Lower leg skin (tissue), 4 donors: Measurements from ENCODE around the gene SYT6. TPM values are rescaled to one million over a fixed set of nuclear protein-coding genes. Genes with fewer than 3 reads are reported as not detected.

Experiments used
- DNase-seq, 2 donors: peaks; one replicate each; pipeline ENCODE4 v3.0.0-alpha.2; 2019; ENCODE audit warnings: low spot score in 2 of 2
- H3K4me3 ChIP-seq: fragments of 200-600 bp; sonication (generic); 2 replicates; pipeline ENCODE4 v1.5.1; 2017; ENCODE audit warnings: mild to moderate bottlenecking, low read depth; ENCODE audit not compliant: poor library complexity, severe bottlenecking
- CTCF ChIP-seq, 3 donors: fragments of 450-650 bp; IDR thresholded peaks; one replicate each; pipeline ENCODE4 v1.5.1; 2016; ENCODE audit warnings: antibody characterized with exemption in 3 of 3, mild to moderate bottlenecking in 3 of 3, moderate library complexity in 2 of 3
- POLR2A ChIP-seq, 2 donors: fragments of 450-650 bp; IDR thresholded peaks; one replicate each; pipeline ENCODE4 v1.6.1; 2016 to 2017; ENCODE audit warnings: antibody characterized with exemption in 2 of 2, mild to moderate bottlenecking in 1 of 2, moderate library complexity in 1 of 2
- WGBS, 2 donors: methylation state at CpG; one replicate each; pipeline ENCODE4 v1.1.5; 2018; 5-methylcytosine and 5-hydroxymethylcytosine counted together
- intact Hi-C: fragments of 100-400 bp; cut with DNase I; formaldehyde crosslinking; loops from one replicate; pipeline ENCODE4 v1.15.0; 2023; ENCODE audit warnings: low total_unique reads
- total RNA-seq, 4 donors: library from RNA; depleted of rRNA; stranded (reverse); fragments of >200 nt; gene quantifications; one replicate each; pipeline ENCODE4 v1.1.0, GENCODE V29; 2016

SYT6 gene
- total RNA-seq, 4 donors from 2014 or later, result 0.10 to 4.5 TPM; not detected in 2

GRCh38 chr1:114152508-114153260, 985 bp downstream of the SYT6 start:
- intact Hi-C loops, result no loop called here
- DNase-seq, result peak in 1 of 2 donors; percentile 86
- H3K4me3 ChIP-seq, result no peak overlapping the region
- WGBS, 2 donors, result 0% methylated on average over 7 to 52 of the region's 89 CpGs
- TF ChIP-seq CTCF (IDR thresholded peaks at IDR 0.05), result no peak
- TF ChIP-seq POLR2A (IDR thresholded peaks at IDR 0.05), result no peak

GRCh38 chr1:114152089-114152507, 1.6 kb downstream of the SYT6 start:
- intact Hi-C loops, result no loop called here
- WGBS, 2 donors, result 18 to 23% methylated on average over 12 to 17 of the region's 20 CpGs
- H3K4me3 ChIP-seq, result no peak overlapping the region
- DNase-seq, result peak in 1 of 2 donors; percentile 63
- TF ChIP-seq CTCF (IDR thresholded peaks at IDR 0.05) (no peak), POLR2A (IDR thresholded peaks at IDR 0.05) (no peak)

- 47 to 57% methylated on average over 2 of the region's 2 CpGs for WGBS, 2 donors
- TF ChIP-seq CTCF (IDR thresholded peaks at IDR 0.05) (no peak), POLR2A (IDR thresholded peaks at IDR 0.05) (no peak)
- intact Hi-C loops, result no loop called here
- H3K4me3 ChIP-seq, result no peak overlapping the region
- no peak for DNase-seq
These were observed 3.7 kb downstream of the SYT6 start for GRCh38 chr1:114150016-114150415.

GRCh38 chr1:114149211-114149610, 4.5 kb downstream of the SYT6 start:
- peak in 1 of 2 donors; percentile 2 for DNase-seq
- TF ChIP-seq POLR2A (IDR thresholded peaks at IDR 0.05) (no peak), CTCF (IDR thresholded peaks at IDR 0.05) (no peak)
- intact Hi-C loops, result no loop called here
- 76% methylated on average over 6 of the region's 6 CpGs for WGBS, 2 donors
- H3K4me3 ChIP-seq, result no peak overlapping the region

GRCh38 chr1:114145504-114146151, 8.0 kb downstream of the SYT6 start:
- intact Hi-C loops, result no loop called here

More at GRCh38 chr1:114145504-114146151, 8.0 kb downstream of the SYT6 start:
- WGBS, 2 donors, result 58 to 90% methylated on average over 2 of the region's 2 CpGs
- TF ChIP-seq CTCF (IDR thresholded peaks at IDR 0.05), result no peak
- no peak for TF ChIP-seq POLR2A (IDR thresholded peaks at IDR 0.05)
- peak in 1 of 2 donors; percentile 5 for DNase-seq
- no peak overlapping the region for H3K4me3 ChIP-seq
